ENCODE results near the gene NCEH1. TPM values are rescaled to one million over a fixed set of nuclear protein-coding genes. Genes with fewer than 3 reads are reported as not detected.
A peak's percentile ranks its signal among the peaks of the same experiment; 100 is the strongest.
"Not testable (repeated sequence)": the region's sequence is repeated elsewhere in the genome, so short reads cannot be mapped to it uniquely, and the experiment has no call there.

The NCEH1 gene
- total RNA-seq, 2 donors from 2014 or later, result 6.1 to 8.7 TPM

GRCh38 chr3:172722536-172723040, 11.7 kb upstream of the NCEH1 start:
- H3K36me3 Mint-ChIP-seq (ENCODE audit: insufficient read depth in 2 of 2); H3K9me3 Mint-ChIP-seq; H3K4me3 Mint-ChIP-seq; H3K27ac Mint-ChIP-seq; H3K27me3 Mint-ChIP-seq (ENCODE audit: low read depth); H3K4me1 Mint-ChIP-seq (ENCODE audit: low read depth); ATAC-seq (replicated peaks in 1 of 2); DNase-seq: not testable (repeated sequence)

DNA sequence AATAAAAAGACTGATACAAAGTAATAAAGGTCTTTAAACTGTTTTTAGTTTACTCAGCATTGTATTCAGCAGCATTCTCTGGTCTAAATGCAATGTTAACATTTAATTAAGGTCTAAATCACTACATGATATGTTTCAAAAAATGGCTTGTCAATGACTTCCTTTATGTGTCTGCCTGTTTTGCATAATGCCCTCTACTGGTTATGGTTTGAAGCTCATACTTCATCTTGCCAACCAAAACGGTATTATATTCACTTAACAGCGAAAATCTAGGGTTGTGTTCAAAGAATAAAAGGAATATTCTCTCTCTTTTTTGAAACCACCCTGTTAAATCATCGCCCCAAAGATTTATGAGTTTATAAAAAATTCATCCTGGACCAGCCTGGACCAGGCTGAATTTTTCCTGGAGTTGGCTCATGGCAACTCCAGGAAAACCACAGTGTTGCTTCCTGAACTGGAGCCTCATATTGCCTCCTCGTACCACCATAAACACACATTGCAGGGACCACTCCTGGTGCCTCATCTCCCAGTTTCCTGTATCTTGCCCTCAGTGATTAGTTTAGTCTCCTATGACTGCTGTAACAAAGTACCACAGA, 6.7 kb upstream of the NCEH1 start:
- Mint-ChIP-seq H3K9me3 (no peaks in the 10 kb centered on the region), H3K27ac (no peak overlapping the region)

DNA sequence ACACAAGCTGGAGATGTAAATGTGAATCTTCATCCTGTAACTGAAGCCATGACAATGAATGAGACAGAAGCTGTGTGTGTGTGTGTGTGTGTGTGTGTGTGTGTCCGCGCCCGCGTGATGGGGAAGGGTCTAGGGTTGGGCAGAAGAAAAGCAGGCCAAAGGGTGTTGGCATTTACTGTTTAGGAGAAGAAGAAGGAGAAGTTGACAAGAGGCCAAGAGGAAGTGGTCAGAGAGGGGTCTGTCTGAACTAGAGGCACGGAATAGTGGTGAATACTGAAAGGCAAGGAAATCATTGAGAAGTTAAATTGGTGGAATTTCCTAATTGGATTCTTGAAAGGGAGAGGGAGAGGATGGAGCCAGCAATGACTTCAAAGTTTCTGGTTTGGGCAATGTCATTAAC, 5.6 kb upstream of the NCEH1 start:
- H3K36me3 Mint-ChIP-seq (ENCODE audit: insufficient read depth in 2 of 2), result no peaks in the 10 kb centered on the region
- no peaks in the 10 kb centered on the region for H3K9me3 Mint-ChIP-seq
- H3K27me3 Mint-ChIP-seq (ENCODE audit: low read depth), result no peaks in the 10 kb centered on the region
- H3K27ac Mint-ChIP-seq, result no peak overlapping the region
- H3K4me3 Mint-ChIP-seq, result no peak overlapping the region
- H3K4me1 Mint-ChIP-seq (ENCODE audit: low read depth), result no peaks in the 10 kb centered on the region
- ATAC-seq (replicated peaks in 1 of 2), result no peak
- DNase-seq, result no peak

More for the DNA sequence above, 6.7 kb upstream of the NCEH1 start:
- DNase-seq (no peak), ATAC-seq (replicated peaks in 1 of 2) (no peak)
- no peaks in the 10 kb centered on the region for H3K27me3 Mint-ChIP-seq (ENCODE audit: low read depth)
- no peaks in the 10 kb centered on the region for H3K4me1 Mint-ChIP-seq (ENCODE audit: low read depth)
- no peaks in the 10 kb centered on the region for H3K36me3 Mint-ChIP-seq (ENCODE audit: insufficient read depth in 2 of 2)
- no peak overlapping the region for H3K4me3 Mint-ChIP-seq

DNA sequence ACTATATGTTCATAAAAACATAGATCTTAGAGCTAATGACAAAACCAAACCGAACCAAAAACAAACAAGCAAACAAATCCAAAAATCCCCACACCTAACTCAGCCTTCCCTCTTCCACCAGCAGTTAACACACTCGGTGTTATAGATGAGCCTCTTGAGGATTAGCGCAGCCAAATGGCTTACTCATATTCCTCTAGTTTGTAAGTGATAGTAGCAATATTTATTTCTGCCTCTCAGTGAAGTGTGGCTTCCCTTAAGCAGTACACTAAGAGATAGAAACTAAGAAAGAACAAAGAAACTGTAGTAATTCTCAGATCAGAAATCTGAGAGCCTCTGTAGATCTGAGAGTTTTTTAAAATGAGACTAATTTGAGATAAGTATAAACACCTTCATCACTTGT, 2.4 kb upstream of the NCEH1 start:
- Mint-ChIP-seq H3K4me1 (ENCODE audit: low read depth) (peaks cover 20% of the 10 kb centered on the region), H3K9me3 (no peaks in the 10 kb centered on the region), H3K36me3 (ENCODE audit: insufficient read depth in 2 of 2) (peaks cover 0 to 2% of the 10 kb centered on the region in 2 donors), H3K27me3 (ENCODE audit: low read depth) (no peaks in the 10 kb centered on the region), H3K27ac (no peak overlapping the region), H3K4me3 (no peak overlapping the region)
- ATAC-seq (replicated peaks in 1 of 2) (no peak), DNase-seq (no peak)

GRCh38 chr3:172711454-172711795, 558 bp upstream of the NCEH1 start:
- H3K9me3 Mint-ChIP-seq, result no peaks in the 10 kb centered on the region
- H3K27me3 Mint-ChIP-seq (ENCODE audit: low read depth), result no peaks in the 10 kb centered on the region
- ATAC-seq (replicated peaks in 1 of 2), result no peak
- peak overlapping the region; percentile 91 to 93 for H3K4me3 Mint-ChIP-seq
- peak overlapping the region; percentile 63 for H3K27ac Mint-ChIP-seq
- DNase-seq, result no peak
- H3K4me1 Mint-ChIP-seq (ENCODE audit: low read depth), result peaks cover 20% of the 10 kb centered on the region
- peaks cover 0 to 2% of the 10 kb centered on the region in 2 donors for H3K36me3 Mint-ChIP-seq (ENCODE audit: insufficient read depth in 2 of 2)

DNA sequence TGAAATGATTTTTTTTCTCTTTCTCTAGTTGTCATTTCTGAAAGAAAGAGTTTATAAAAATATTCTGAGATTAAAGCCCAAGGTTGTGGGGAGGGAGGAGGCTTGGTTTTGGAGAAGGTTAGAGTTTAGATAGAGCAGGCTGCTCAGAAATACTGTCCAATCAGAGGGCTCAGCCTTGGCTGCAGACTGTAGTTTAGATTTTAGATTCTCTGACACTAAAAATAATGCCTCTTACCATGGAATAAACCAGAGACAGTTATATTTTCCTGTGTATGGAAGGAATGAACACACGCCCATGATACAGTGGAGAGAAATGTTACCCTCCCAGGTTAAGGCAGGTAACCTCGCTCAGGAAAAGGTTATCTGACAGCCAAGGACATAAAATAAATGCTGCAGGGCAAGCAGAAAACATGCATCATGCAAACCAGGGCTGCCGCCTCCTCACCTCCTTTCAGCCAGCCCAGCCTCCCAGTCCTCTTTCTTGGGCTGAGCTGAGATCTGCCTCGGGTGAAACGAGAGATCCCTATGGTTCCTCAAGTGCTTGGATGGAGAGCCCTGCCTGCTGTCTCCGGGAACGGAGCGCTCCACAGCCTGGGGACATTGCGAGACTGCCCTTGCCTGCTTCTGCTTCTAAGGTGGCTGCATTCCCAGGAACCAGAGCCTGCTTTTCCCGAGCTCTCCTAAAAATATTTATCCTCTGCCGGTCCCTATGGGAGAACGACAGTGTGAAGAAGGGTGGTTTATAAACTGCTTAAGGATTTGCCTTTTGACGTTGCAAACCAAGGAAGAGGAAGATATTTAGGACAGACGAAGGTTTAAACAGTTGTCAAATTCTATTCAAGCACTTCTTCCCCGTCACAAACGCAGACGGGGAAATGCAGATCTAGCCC, 848 bp downstream of the NCEH1 start:
- Mint-ChIP-seq H3K4me1 (ENCODE audit: low read depth) (peaks cover 20% of the 10 kb centered on the region), H3K27ac (peak overlapping the region; percentile 62), H3K36me3 (ENCODE audit: insufficient read depth in 2 of 2) (peaks cover 0 to 2% of the 10 kb centered on the region in 2 donors), H3K9me3 (no peaks in the 10 kb centered on the region), H3K27me3 (ENCODE audit: low read depth) (no peaks in the 10 kb centered on the region), H3K4me3 (peak overlapping the region; percentile 91 to 93)
- ATAC-seq (replicated peaks in 1 of 2), result no peak
- DNase-seq, result peak; percentile 9 to 21

DNA sequence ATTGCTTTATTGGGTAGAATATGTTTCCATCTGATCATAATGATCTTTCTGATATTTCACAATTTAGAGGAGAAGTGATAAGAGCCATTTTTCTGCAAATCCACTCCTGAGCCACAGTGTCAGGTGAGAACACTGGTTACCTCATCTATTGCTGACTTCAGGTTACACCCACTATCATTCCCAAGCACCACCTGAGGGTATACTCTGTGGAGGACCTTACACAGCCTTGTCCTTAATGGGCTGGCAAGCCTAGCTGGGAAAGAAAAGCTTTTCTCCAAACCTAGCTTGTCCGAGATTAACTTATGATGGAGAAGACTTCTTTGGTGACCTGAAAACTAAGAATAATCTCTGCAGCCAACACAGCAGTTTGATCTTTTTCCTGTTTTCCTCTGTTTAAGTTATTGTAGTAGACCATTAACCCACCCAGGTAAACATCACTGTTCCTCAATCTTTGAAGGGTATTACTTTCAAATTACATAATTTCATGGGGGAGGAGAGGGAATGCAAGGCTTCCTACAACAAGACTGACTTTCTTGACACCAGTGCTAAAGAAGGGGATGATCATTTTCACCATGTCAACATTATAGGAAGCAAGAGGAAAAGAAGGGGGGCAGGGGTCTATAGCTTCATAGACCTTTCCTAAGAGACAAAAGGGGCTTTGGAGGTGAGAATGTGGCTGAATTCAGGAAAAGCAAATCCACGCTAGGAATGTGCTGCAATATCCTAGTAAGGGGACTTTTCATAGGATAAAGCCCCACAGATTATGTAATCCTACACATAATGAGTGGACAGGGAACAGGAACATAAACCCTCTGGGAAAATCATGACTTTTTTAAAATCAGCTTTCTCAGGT, 1.7 kb downstream of the NCEH1 start:
- ATAC-seq (replicated peaks in 1 of 2) (no peak), DNase-seq (no peak)
- peak overlapping the region; percentile 91 to 93 for H3K4me3 Mint-ChIP-seq
- no peak overlapping the region for H3K27ac Mint-ChIP-seq
- peaks cover 0 to 2% of the 10 kb centered on the region in 2 donors for H3K36me3 Mint-ChIP-seq (ENCODE audit: insufficient read depth in 2 of 2)
- H3K27me3 Mint-ChIP-seq (ENCODE audit: low read depth), result no peaks in the 10 kb centered on the region
- peaks cover 20% of the 10 kb centered on the region for H3K4me1 Mint-ChIP-seq (ENCODE audit: low read depth)
- no peaks in the 10 kb centered on the region for H3K9me3 Mint-ChIP-seq

GRCh38 chr3:172707967-172708366, 2.9 kb downstream of the NCEH1 start:
- Mint-ChIP-seq H3K36me3 (ENCODE audit: insufficient read depth in 2 of 2) (peaks cover 0 to 2% of the 10 kb centered on the region in 2 donors), H3K27ac (no peak overlapping the region), H3K4me1 (ENCODE audit: low read depth) (peaks cover 20% of the 10 kb centered on the region), H3K27me3 (ENCODE audit: low read depth) (no peaks in the 10 kb centered on the region), H3K4me3 (no peak overlapping the region), H3K9me3 (no peaks in the 10 kb centered on the region)
- ATAC-seq (replicated peaks in 1 of 2) (no peak), DNase-seq (no peak)

GRCh38 chr3:172707030-172707429, 3.8 kb downstream of the NCEH1 start:
- peaks cover 20% of the 10 kb centered on the region for H3K4me1 Mint-ChIP-seq (ENCODE audit: low read depth)
- no peak overlapping the region for H3K4me3 Mint-ChIP-seq

GRCh38 chr3:172705170-172705569, 5.7 kb downstream of the NCEH1 start:
- DNase-seq (no peak), ATAC-seq (replicated peaks in 1 of 2) (no peak)
- no peaks in the 10 kb centered on the region for H3K27me3 Mint-ChIP-seq (ENCODE audit: low read depth)
- H3K36me3 Mint-ChIP-seq (ENCODE audit: insufficient read depth in 2 of 2), result no peaks in the 10 kb centered on the region
- no peak overlapping the region for H3K27ac Mint-ChIP-seq
- no peaks in the 10 kb centered on the region for H3K9me3 Mint-ChIP-seq
- peaks cover 12% of the 10 kb centered on the region for H3K4me1 Mint-ChIP-seq (ENCODE audit: low read depth)
- no peak overlapping the region for H3K4me3 Mint-ChIP-seq

More at GRCh38 chr3:172707030-172707429, 3.8 kb downstream of the NCEH1 start:
- no peaks in the 10 kb centered on the region for H3K9me3 Mint-ChIP-seq
- no peak overlapping the region for H3K27ac Mint-ChIP-seq
- H3K27me3 Mint-ChIP-seq (ENCODE audit: low read depth), result no peaks in the 10 kb centered on the region
- DNase-seq (no peak), ATAC-seq (replicated peaks in 1 of 2) (no peak)
- peaks cover 0 to 2% of the 10 kb centered on the region in 2 donors for H3K36me3 Mint-ChIP-seq (ENCODE audit: insufficient read depth in 2 of 2)

- Mint-ChIP-seq H3K4me1 (ENCODE audit: low read depth) (peaks cover under 1% of the 10 kb centered on the region), H3K4me3 (no peak overlapping the region), H3K36me3 (ENCODE audit: insufficient read depth in 2 of 2) (no peaks in the 10 kb centered on the region), H3K27ac (no peak overlapping the region), H3K9me3 (no peaks in the 10 kb centered on the region), H3K27me3 (ENCODE audit: low read depth) (no peaks in the 10 kb centered on the region)
- DNase-seq, result no peak
- no peak for ATAC-seq (replicated peaks in 1 of 2)
Measured at GRCh38 chr3:172704001-172704400, 6.9 kb downstream of the NCEH1 start.

DNA sequence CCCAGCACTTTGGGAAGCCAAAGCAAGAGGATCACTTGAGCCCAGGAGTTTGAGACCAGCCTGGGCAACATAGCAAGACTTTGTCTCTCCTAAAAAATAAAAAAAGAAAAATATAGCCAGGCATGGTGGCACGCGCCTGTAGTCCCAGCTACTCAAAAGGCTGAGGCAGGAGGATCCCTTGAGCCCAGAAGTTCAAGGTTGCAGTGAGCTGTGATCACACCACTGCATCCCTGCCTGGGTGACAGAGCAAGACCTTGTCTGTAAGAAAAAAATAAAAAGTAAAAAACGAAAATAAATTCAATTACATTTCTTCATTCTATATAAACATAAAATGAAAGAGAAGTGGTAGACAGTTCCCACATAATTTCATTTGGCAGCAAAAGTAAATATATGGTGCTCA, 8.1 kb downstream of the NCEH1 start:
- not testable (repeated sequence) for H3K27me3 Mint-ChIP-seq (ENCODE audit: low read depth); H3K4me1 Mint-ChIP-seq (ENCODE audit: low read depth); H3K9me3 Mint-ChIP-seq; H3K36me3 Mint-ChIP-seq (ENCODE audit: insufficient read depth in 2 of 2); ATAC-seq (replicated peaks in 1 of 2); H3K27ac Mint-ChIP-seq; H3K4me3 Mint-ChIP-seq; DNase-seq

DNA sequence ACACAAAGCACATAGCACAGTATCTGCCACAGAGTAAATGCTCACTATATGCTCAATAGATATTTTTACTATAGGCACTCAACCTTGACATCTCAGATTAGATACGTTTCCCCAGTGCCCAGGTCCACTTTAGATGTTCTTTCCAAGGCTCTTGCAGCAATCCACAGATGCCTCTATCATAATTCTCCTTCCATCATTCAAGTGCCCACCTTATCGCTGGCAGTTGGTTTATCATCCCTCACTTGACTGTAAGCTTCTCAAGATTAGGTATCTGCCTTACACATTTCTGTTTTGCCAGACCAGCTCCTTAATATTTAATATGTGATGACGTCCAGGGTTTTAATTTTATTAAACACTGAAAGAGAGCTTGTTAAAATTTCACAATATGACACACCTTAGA, 8.6 kb downstream of the NCEH1 start:
- Mint-ChIP-seq H3K27ac (no peak overlapping the region), H3K9me3 (no peaks in the 10 kb centered on the region), H3K27me3 (ENCODE audit: low read depth) (no peaks in the 10 kb centered on the region), H3K36me3 (ENCODE audit: insufficient read depth in 2 of 2) (no peaks in the 10 kb centered on the region), H3K4me3 (no peak overlapping the region), H3K4me1 (ENCODE audit: low read depth) (no peaks in the 10 kb centered on the region)
- DNase-seq (no peak), ATAC-seq (replicated peaks in 1 of 2) (no peak)
